ENCODE data around the gene CAMP. TPM values are rescaled to one million over a fixed set of nuclear protein-coding genes. Genes with fewer than 3 reads are reported as not detected.

Gene CAMP
- not detected in 2 replicates for total RNA-seq (2016; rRNA removed; fragmentation: Illumina TruSeq; extraction: Trizol)
- not detected in 2 replicates for total RNA-seq (2016; cell fraction: cytosol; rRNA removed; fragmentation: Illumina TruSeq; extraction: Trizol; ENCODE audit: low read depth)
- not detected in 2 replicates for total RNA-seq (2016; cell fraction: insoluble cytoplasmic fraction; rRNA removed; fragmentation: Illumina TruSeq; extraction: Trizol)
- not detected in 2 replicates for total RNA-seq (2016; cell fraction: membrane; rRNA removed; fragmentation: Illumina TruSeq; extraction: Trizol)
- total RNA-seq (2016; cell fraction: nucleus; rRNA removed; fragmentation: Illumina TruSeq; extraction: Trizol): not detected in 2 replicates
- polyA plus RNA-seq (2011; rRNA removed): not detected in 2 replicates
- not detected in 2 replicates for polyA plus RNA-seq (2011; cell fraction: cytosol; rRNA removed)
- polyA plus RNA-seq (2011; cell fraction: nucleus; rRNA removed): not detected in 2 replicates
- not detected in 2 replicates for polyA plus RNA-seq (2012)
- not detected in 2 replicates for polyA plus RNA-seq (2016; cell fraction: cytosol; fragmentation: Illumina TruSeq; extraction: Trizol; ENCODE audit: low read depth)
- not detected in 2 replicates for polyA plus RNA-seq (2016; cell fraction: insoluble cytoplasmic fraction; fragmentation: Illumina TruSeq; extraction: Trizol; ENCODE audit: low read depth)
- not detected in 2 replicates for polyA plus RNA-seq (2016; cell fraction: membrane; fragmentation: Illumina TruSeq; extraction: Trizol; ENCODE audit: low read depth)
- polyA plus RNA-seq (2016; cell fraction: nucleus; fragmentation: Illumina TruSeq; extraction: Trizol; ENCODE audit: insufficient read depth, low read depth): not detected in 2 replicates
- polyA minus RNA-seq (2011; rRNA and poly(A)+ RNA removed; ENCODE audit: low replicate concordance): not detected in 2 replicates
- polyA minus RNA-seq (2011; cell fraction: cytosol; rRNA and poly(A)+ RNA removed): not detected in 2 replicates
- not detected in 2 replicates for polyA minus RNA-seq (2011; cell fraction: nucleus; rRNA and poly(A)+ RNA removed)
- not detected for Bru-seq, nascent RNA
- BruChase-seq, experiment 1, labeled RNA remaining after a 6-hour chase: not detected
- BruChase-seq, experiment 2, labeled RNA remaining after a 2-hour chase: not detected
- long read RNA-seq, experiment 1: 0 reads
- long read RNA-seq, experiment 2: 0 reads

GRCh38 chr3:48222616-48223513 is at the start of gene CAMP:
Gene CAMP, plus strand, starts transcription at chr3:48223495. Its CDS starts 17 bp downstream, at chr3:48223512.
- Histone ChIP-seq H3K4me3 (replicated peaks in 1 of 3; ENCODE audit: insufficient read depth in 1 of 3, low read depth in 2 of 3, low read length in 3 of 3) (no peak within 1 kb of the TSS), H3K4me1 (ENCODE audit: insufficient read depth, low read length) (peaks cover 55% of the 10 kb centered on the region), H4K20me1 (ENCODE audit: insufficient read depth, low read length) (no peaks in the 10 kb centered on the region), H3K9me3 (ENCODE audit: low read length) (no peaks in the 10 kb centered on the region), H3K4me2 (ENCODE audit: low read depth, low read length) (no peak within 1 kb of the TSS), H3K36me3 (replicated peaks in 1 of 2; ENCODE audit: control insufficient read depth in 1 of 2, insufficient read depth in 2 of 2, low read length in 2 of 2) (no peaks in the 10 kb centered on the region), H3K27me3 (ENCODE audit: control insufficient read depth in 1 of 2, insufficient read depth in 2 of 2, low read length in 2 of 2) (peaks cover 0 to 4% of the 10 kb centered on the region in 2 experiments; a peak in 2 of 5 replicates), H3K9ac (ENCODE audit: insufficient read depth, low read depth, low read length) (no peak within 1 kb of the TSS), H2AFZ (ENCODE audit: low read length) (no peak within 1 kb of the TSS), H3K79me2 (ENCODE audit: insufficient read depth, low read length) (no peaks in the 10 kb centered on the region), H3K27ac (ENCODE audit: extremely low read length, insufficient read depth, low read length) (no peak within 1 kb of the TSS)
- in situ Hi-C loops (cut with HindIII; ENCODE audit: extremely low pct_ligation_motif_present, low pct_unique_long_range_greater_than_20kb) (no loop called here), intact Hi-C loops (cut with micrococcal nuclease; ENCODE audit: unreplicated experiment) (no loop called here)
- BruUV-seq (replicated peaks): no TSS peak
- FAIRE-seq: peak; percentile 40
- 40% methylated on average over 10 of the region's 11 CpGs for WGBS (ENCODE audit: low lambda C conversion rate)
- DNase-seq (ENCODE audit: low spot score): peak; percentile 70
- ATAC-seq: peak; percentile 59
- ChIA-PET POLR2A (interaction anchor here (1.0 to 2.4 kb wide), 2 partner anchors 18 to 34 kb away, joined by 3 to 7 read pairs; partner anchors contain the start of genes CDC25A and ZNF589), CTCF (ENCODE audit: low intra/inter-chr PET ratio, low total read pairs) (no interaction called here)
- 0 out of 2 replicates have a peak, but pooled peaks have one; percentile 15 for TF ChIP-seq ZNF687 (CRISPR knock-in tag; IDR thresholded peaks at IDR 0.05)
- no peak for TF ChIP-seq ZBTB33 (CRISPR knock-in tag; IDR thresholded peaks at IDR 0.05)
- TF ChIP-seq ZBTB10 (CRISPR knock-in tag; IDR thresholded peaks at IDR 0.05; ENCODE audit: borderline replicate concordance): no peak
- TF ChIP-seq CEBPG (CRISPR knock-in tag; IDR thresholded peaks at IDR 0.05): peak; percentile 83
- no peak for TF ChIP-seq SRF (IDR thresholded peaks at IDR 0.05; ENCODE audit: low read depth, low read length)
- no peak for TF ChIP-seq MYC (CRISPR knock-in tag; IDR thresholded peaks at IDR 0.05; ENCODE audit: borderline replicate concordance)
- TF ChIP-seq TSC22D2 (CRISPR knock-in tag; IDR thresholded peaks at IDR 0.05; ENCODE audit: borderline replicate concordance): no peak

Measured in HepG2 (cell line).